ENCODE measurements around the gene USP21. TPM values are rescaled to one million over a fixed set of nuclear protein-coding genes. Genes with fewer than 3 reads are reported as not detected.

The USP21 gene
- total and polyA plus RNA-seq, 2 of the 13 experiments (the other 11 are each of a cell fraction or from before 2014, with no cell fraction given) = 10.1 to 33.1 TPM

DNA sequence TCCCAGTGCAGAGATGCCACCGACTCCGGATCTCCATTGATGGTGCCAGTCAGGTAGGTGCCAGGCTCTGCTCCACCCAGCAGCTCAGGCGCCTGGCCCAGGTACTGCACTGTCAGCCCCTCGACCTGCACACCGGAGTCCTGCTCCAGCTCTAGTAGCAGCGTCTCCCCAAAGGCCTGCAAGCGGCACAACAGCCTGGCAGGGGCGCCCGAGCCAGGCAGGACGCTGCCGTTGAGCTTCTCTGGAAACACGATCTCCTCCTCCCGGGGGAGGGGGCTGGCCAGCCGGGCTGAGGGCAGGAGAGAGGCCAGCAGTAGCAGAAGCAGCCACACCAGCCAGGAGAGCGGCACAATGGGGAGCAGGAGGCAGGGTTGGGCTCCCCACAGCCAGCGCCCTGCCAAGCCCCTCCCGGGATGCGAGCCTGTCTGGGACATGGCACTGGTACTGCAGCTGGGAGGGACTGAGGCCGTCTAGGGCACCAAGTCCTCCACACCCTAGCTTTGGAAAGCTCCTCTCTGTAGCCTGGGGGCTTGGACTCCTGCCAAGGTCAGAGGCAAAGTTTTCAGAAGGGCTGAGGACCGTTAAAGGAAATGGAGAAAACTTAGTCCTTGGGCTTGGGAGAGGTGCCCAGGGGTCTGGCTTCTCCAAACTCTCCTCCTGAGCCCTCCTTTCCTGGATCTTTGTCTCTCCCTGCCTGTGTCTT is 39.0 kb downstream of the USP21 start (continued):
- no peak for TF ChIP-seq GRHL1 (CRISPR knock-in tag; conservative IDR thresholded peaks at IDR 0.05)
- TF ChIP-seq ZNF709 (CRISPR knock-in tag; IDR thresholded peaks at IDR 0.05) = no peak
- no peak for TF ChIP-seq GTF2F1 (IDR thresholded peaks at IDR 0.05; ENCODE audit: low read length)
- no peak for TF ChIP-seq ZNF746 (CRISPR knock-in tag; IDR thresholded peaks at IDR 0.05)
- no peak for TF ChIP-seq IKZF1 (IDR thresholded peaks at IDR 0.05)
- no peak for TF ChIP-seq ZFP37 (CRISPR knock-in tag; IDR thresholded peaks at IDR 0.05; ENCODE audit: borderline replicate concordance)
- TF ChIP-seq ZFAT (CRISPR knock-in tag; conservative IDR thresholded peaks at IDR 0.05) = no peak
- TF ChIP-seq ARID5B (CRISPR knock-in tag; IDR thresholded peaks at IDR 0.05) = no peak
- TF ChIP-seq ZHX1 (CRISPR knock-in tag; IDR thresholded peaks at IDR 0.05; ENCODE audit: low read depth) = no peak
- TF ChIP-seq YEATS2 (CRISPR knock-in tag; IDR thresholded peaks at IDR 0.05; ENCODE audit: borderline replicate concordance) = no peak
- TF ChIP-seq LRRFIP1 (CRISPR knock-in tag; conservative IDR thresholded peaks at IDR 0.05) = no peak
- TF ChIP-seq, protein P1, sequence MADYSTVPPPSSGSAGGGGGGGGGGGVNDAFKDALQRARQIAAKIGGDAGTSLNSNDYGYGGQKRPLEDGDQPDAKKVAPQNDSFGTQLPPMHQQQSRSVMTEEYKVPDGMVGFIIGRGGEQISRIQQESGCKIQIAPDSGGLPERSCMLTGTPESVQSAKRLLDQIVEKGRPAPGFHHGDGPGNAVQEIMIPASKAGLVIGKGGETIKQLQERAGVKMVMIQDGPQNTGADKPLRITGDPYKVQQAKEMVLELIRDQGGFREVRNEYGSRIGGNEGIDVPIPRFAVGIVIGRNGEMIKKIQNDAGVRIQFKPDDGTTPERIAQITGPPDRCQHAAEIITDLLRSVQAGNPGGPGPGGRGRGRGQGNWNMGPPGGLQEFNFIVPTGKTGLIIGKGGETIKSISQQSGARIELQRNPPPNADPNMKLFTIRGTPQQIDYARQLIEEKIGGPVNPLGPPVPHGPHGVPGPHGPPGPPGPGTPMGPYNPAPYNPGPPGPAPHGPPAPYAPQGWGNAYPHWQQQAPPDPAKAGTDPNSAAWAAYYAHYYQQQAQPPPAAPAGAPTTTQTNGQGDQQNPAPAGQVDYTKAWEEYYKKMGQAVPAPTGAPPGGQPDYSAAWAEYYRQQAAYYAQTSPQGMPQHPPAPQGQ (CRISPR knock-in tag; IDR thresholded peaks at IDR 0.05; ENCODE audit: borderline replicate concordance) = no peak
- TF ChIP-seq PAF1 (CRISPR knock-in tag; IDR thresholded peaks at IDR 0.05) = no peak
- TF ChIP-seq KAT8 (CRISPR knock-in tag; IDR thresholded peaks at IDR 0.05) = no peak
- no peak for TF ChIP-seq ETS1 (CRISPR knock-in tag; IDR thresholded peaks at IDR 0.05)
